Stimulated activated CD4-positive, alpha-beta T cell treated with anti-CD3 and anti-CD28 coated beads, Interleukin-15, amount 100 ng/mL, for 24 hours (primary cell): ENCODE measurements around the gene EXOC2.

Experiments used
- DNase-seq: peaks from one replicate; pipeline ENCODE4 v3.0.0-alpha.2; 2020

The EXOC2 gene

GRCh38 chr6:437037-437392, 255.9 kb downstream of the EXOC2 start:
- no peak for DNase-seq

DNA sequence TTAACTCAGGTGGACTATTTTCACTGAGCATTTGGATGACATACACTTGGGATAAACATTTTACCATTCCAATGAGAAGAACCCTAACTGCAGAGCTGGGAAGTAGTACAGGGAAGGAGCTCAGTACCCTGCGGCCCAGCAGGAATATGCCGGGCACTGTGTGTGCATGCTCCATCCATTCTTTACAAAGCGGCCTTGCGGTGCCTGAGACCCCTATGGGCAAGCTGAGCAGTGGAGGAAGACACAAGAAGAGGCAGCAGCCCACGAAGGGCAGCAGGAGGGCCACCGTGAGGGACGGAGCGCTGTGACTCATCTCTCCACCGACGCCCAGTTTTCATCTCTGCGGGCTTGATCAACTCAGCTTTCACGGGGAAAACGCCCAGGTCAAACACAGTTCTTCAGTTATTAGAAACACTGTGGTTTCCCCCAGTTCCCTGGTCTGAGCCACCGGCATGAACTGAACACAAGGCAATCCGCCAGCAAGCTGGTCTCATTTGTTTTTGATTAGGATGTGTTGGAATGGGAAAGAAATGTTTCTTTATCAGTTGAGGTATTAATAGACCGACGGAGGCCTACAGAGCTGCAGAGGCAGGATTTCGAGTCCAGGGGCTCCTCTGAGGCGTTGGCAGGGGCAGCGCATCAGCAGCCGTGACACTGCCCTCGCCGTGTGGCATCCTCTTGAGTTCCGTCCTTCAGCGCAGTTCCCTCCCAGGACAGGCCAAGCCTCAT, 256.5 kb downstream of the EXOC2 start:
- no peak for DNase-seq

GRCh38 chr6:435441-436307, 257.3 kb downstream of the EXOC2 start:
- DNase-seq = no peak
